HG03442 (cell line): ENCODE data around the gene RGS9BP.
"Not testable (repeated sequence)": the region's sequence is repeated elsewhere in the genome, so short reads cannot be mapped to it uniquely, and the experiment has no call there.

Source experiments
- ATAC-seq: cut with Tn5 transposase; IDR thresholded peaks from one replicate; pipeline ENCODE4 v1.9.1; 2021; ENCODE audit warnings: mild to moderate bottlenecking, moderate library complexity; ENCODE audit not compliant: unreplicated experiment

Gene RGS9BP

DNA sequence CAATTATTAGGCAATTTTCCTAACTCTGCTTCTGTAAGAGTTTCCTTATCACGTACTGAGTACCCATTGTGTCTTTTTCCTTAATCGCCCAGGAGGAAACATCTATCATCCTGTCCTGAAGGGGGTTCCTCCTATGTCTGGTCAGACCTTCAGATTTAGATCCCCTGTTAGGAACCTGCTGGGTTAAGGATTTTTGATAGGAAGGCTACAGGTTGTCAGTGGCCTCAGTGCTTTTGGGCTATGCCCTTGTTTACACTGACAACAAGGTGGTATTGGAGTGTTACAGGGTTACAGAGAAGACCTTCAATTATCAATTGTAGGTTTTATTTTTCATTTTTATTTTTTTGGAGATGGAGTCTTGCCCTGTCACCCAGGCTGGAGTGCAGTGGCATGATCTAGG is 19.2 kb downstream of the RGS9BP start:
- not testable (repeated sequence) for ATAC-seq

- ATAC-seq = not testable (repeated sequence)
These were observed 19.9 kb downstream of the RGS9BP start for GRCh38 chr19:32695506-32695905.

DNA sequence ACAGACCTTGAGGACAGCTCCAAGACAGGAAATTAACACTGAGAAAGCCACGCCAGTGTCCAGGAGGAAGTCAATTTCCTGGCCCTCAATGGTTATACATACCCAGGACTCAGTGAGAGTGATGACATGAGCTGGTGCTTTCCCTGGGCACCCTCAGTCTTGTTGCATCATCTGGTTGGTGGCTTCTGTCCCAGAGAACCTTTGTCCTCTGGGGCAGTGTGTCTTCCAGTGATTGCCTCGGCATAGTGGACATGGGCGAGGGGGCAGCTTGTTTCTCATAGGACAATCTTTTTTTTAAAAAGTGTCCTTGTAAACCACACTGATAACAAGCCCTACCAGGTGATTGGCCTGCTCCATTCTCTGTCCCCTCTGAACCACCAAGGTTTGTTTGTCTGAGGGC is 21.1 kb downstream of the RGS9BP start:
- not testable (repeated sequence) for ATAC-seq

DNA sequence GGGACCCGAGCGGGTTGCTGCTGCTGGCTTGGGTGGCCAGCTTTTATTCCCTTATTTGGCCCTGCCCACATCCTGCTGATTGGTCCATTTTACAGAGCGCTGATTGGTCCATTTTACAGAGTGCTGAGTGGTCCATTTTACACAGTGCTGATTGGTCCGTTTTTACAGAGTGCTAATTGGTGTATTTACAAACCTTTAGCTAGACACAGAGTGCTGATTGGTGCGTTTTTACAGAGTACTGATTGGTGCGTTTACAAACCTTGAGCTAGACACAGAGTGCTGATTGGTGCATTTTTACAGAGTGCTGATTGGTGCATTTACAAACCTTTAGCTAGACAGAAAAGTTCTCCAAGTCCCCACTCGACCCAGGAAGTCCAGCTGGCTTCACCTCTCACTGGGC is 24.5 kb downstream of the RGS9BP start:
- not testable (repeated sequence) for ATAC-seq

DNA sequence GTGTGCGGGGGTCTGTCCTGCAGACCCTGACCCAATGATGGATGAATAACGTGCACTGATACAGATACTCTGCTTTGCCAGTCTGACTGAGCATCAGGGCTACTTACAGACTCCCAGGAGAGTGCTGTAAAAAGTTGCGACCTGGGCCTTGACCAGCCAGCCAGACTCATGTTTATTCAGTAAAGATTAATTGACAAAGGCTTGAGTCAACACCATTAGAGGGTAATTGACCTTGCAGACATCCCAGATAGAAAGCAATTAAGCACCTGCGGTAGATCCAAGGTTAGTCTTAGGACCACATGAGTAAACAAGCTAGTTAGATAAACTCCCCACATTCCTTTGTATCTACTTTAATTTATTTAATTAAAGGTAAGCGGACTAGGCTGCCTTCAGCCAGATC is 26.4 kb downstream of the RGS9BP start:
- no peak for ATAC-seq

DNA sequence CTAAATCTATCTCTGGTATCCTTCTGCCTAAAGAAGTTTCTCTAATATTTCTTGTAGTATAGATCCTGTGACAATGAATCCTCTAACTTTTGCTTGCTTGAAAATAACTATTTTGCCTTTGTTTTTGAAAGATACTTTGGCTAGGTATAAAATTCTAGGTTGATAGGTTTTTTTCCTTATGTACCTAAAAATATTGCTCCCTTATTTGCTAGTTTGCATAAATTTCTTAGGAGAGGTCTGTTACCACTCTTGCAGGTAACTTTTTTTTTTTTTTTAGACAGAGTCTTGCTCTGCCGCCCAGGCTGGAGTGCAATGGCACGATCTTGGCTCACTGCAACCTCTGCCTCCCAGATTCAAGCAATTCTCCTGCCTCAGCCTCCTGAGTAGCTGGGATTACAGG is 28.4 kb downstream of the RGS9BP start:
- not testable (repeated sequence) for ATAC-seq

GRCh38 chr19:32708457-32708856 is 32.8 kb downstream of the RGS9BP start:
- no peak for ATAC-seq

DNA sequence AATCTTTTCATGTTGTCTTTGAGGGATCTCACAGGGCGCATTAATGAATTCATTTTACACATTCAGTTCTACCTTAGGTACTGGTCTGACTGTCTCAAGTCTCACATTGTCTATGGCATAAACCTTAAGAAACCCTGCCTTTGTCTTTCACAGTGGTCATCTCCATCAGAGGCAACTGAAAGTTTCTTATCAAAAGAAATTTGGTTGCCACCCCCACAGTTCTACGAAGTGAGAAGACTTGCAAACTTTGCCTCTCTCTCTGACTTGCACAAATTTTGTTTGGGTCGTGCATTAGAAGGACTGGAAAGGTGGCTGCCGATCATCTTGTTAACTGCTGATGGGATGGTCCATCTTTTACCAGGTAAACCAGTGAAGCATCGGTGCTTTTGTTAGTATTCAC is 33.4 kb downstream of the RGS9BP start:
- no peak for ATAC-seq

DNA sequence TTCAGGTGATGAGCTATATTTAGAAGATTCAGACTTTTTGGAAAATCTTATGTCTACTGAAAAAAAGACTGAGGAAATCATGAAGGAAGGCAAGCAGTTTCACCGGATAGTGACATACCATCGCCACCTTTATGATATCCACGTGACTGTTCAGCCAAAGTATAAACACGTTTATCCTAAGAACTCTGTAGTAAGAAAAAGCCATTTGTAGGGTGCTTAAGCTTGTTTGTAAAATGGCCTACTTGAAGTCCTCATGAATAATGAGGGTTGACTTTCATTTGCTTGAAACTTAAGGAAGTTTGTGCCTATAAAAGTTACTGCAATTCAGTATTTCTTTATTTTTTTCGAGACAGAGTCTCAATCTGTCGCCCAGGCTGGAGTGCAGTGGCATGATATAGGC is 36.1 kb downstream of the RGS9BP start:
- ATAC-seq = no peak

- ATAC-seq = not testable (repeated sequence)
These were observed 40.6 kb downstream of the RGS9BP start for GRCh38 chr19:32716203-32716602.

DNA sequence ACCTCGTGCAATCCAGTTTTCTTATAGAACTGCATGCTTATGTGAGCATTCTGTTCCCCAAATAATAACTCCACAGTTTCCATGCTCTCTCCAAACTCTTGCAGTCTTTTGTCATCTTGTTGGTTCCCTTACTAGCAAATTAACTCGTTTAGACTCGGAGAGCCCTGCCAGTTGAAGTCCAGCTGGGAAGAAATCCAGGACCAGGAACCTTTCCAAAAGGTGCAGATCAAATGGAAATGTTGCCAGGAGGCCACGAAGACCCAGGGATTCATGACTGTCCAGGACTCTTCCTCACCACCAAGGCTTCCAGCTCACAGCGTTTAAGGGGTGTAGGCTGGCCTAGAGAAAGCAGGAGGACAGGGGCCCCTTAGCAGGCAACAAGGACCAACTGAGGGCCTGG is 41.8 kb downstream of the RGS9BP start:
- no peak for ATAC-seq

GRCh38 chr19:32718286-32718685 is 42.6 kb downstream of the RGS9BP start:
- no peak for ATAC-seq

GRCh38 chr19:32719611-32720059 is 44.0 kb downstream of the RGS9BP start, which contains the start of gene TDRD12:
TSS of gene TDRD12 (plus strand) at chr19:32719767. CDS start at chr19:32720073, 306 bp downstream.
- no peak for ATAC-seq

GRCh38 chr19:32720216-32720935 is 44.7 kb downstream of the RGS9BP start:
- ATAC-seq = no peak

- ATAC-seq = no peak
These were observed 45.2 kb downstream of the RGS9BP start for GRCh38 chr19:32720936-32721250.
